Activated CD4-positive, alpha-beta T cell treated with anti-CD3 and anti-CD28 coated beads, Interleukin-2, amount 50 U/mL, for 16 hours (primary cell): ENCODE data around the gene CBARP.

Experiments used
- DNase-seq: peaks from one replicate; pipeline ENCODE4 v3.0.0-alpha.2; 2020

Gene CBARP

DNA sequence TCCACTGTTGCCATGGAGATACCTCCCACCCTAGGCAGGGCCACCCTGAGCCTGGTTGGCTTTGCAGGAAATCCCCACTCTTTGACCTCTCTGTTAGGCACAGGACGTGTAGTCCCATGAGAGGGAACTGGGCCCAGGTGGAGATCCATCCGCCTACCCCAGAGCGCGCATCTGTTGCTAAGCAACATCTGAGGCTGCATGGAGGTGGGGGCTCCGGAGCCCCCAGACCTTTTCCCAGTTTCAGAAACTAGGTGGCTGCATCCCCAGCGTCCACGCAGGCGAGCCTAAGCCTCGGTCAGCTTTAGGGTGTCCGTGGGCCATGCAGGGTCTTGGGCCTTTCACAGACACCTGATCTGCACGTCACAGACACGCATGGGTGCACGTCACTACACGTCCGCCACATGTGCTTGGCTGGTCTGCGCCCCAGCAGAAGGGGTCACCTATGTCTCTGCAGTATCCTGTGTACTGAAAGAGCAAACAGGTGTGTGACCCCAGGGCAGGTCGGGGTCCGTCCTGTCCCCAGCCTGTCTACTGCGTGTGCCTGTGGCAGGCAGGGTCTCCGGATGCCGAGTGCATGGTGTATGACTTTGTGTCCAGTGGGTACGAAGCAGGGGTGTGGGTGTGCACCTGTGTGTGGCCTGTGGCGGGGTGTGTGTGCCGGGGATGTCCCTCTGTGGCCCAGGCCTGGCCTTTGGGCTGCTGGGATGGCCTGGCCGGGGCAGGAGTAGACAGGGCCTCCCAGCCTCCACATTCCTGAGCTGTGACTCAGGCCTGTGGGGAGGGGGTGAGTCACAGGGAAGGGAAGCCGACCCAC, 27.2 kb upstream of the CBARP start:
- no peak for DNase-seq

DNA sequence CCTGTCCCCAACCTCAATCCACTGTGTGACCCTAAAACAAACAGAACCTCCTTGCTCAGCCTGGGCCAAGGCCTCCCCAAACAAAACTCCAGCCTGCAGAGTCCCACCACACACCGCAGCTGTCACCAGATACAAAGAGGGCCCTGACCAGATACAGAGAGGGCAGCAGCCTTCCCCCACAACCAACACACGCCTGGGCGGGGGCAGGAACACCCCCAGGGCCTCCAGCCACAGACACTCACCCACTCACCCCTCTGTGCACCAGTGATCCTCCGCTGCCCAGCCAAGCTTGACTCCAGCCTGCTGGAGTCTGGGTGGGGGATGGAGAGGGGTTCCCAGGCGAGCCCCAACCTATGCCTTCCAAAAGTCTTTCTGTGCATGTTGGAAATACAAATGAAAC, 25.4 kb upstream of the CBARP start:
- DNase-seq: no peak

DNA sequence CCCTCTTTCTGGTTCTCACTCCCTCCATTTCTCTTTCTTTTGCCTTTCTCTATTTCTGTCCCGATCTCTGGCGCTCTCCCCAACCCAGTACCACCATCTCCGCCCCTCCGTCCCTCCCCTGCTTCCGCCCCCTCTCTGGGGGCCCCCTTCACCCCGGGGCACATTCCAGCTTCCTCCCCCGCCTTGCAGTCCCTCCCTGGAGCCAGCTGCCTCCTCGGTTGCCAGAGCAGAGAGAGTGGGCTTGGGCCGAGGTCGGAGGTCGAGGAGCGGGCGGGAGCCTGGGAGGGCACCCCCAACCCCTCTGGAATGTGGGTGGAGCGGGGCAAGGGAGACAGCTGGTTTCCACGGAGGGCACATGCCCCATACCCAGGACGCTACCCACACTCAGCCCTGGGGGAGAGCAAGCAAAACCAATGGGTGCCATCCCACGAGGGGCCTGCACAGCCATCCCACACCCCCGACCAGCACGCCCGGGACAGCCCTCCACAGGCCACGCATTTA, 24.9 kb upstream of the CBARP start:
- DNase-seq: no peak

DNA sequence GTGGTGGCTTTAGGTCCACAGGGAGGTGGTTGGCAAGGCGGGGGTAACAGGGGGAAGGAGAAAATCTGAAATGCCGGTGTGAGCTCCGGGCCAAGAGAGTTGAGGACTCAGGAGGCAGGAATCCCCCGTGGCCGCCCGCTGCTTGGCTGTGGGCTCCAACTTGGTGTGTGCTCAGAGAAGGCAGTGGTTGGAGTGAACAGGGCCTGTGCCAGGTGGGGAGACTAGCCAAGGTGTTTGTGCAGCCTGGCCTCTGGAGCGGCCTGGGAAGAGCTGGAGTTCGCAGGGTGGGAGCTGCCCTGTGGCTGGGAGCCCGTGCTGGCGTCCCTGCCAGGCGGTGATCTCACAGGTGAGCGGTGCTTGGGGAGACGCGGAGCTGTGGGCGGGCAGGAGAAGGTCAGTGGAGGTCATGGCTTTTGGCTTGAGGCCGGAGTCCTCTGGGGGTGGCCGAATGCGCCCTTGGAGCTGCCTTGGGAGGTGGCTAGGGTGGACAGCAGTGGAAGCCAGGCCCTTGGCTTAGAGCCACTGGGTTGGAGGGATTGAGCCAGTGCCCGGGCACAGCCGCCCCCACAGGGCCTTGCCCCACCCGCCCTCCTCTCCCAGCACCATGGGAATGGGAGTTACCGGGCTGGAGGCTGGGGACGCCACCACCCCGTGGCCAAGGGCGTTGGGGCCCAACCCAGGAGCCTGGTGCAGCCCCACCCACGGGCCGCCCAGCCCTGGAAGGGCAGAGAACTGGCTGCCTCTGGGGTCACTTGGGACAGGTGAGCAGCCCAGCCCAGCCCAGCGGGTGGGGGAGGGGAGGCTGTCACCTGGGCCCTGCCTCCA, 24.2 kb upstream of the CBARP start:
- DNase-seq: no peak

DNA sequence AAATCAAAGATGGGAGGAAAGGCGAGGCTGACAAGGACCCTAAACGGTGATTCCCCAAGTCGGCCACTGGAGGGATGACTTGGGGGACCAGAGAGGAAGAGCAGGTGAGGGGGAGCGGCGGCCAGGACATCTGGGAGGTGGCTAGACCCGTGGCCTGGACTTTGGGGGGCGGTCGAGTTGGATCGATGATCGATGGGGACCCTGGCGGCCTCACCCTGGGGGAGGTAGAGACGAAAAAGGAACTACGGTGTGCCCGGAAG, 23.7 kb upstream of the CBARP start:
- no peak for DNase-seq

DNA sequence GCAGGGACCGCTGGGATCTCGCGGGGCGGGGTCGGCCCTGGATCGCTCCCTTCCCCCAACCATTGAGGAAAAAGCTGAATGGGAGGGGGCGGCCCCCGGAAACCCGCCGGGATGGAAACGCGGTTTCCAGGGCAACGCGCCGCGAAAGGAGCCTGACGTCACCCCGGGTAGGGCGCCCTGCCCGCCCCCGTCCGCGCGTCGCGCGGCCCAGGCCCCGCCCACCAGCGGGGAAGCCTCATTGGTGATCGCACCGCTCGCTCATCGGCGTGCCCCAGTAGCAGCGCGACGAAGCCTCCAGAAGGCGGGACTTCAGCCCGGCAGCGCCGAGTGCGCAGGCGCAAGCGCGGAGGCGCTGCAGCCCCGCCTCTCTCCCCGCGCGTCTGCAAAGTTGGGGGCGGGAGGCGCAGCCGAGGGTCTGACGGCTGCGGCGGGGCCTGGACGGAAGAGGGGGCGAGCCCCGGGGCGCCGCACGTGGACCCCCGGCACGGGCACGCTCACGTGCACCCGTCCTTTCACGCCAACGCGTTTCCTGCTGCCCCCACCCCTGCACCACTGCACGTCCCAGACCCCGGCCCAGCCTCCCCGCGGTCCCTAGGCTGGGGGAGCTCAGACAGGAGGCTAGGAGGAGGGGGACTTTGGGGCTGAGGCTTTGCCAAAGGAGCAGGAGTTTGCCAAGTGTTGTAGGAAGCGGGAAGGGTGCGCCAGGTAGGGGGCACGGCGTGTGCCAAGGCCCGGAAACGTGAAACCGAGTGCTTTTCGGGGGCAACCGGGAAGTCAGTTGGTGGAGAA, 23.1 kb upstream of the CBARP start:
- DNase-seq: peak; percentile 99

DNA sequence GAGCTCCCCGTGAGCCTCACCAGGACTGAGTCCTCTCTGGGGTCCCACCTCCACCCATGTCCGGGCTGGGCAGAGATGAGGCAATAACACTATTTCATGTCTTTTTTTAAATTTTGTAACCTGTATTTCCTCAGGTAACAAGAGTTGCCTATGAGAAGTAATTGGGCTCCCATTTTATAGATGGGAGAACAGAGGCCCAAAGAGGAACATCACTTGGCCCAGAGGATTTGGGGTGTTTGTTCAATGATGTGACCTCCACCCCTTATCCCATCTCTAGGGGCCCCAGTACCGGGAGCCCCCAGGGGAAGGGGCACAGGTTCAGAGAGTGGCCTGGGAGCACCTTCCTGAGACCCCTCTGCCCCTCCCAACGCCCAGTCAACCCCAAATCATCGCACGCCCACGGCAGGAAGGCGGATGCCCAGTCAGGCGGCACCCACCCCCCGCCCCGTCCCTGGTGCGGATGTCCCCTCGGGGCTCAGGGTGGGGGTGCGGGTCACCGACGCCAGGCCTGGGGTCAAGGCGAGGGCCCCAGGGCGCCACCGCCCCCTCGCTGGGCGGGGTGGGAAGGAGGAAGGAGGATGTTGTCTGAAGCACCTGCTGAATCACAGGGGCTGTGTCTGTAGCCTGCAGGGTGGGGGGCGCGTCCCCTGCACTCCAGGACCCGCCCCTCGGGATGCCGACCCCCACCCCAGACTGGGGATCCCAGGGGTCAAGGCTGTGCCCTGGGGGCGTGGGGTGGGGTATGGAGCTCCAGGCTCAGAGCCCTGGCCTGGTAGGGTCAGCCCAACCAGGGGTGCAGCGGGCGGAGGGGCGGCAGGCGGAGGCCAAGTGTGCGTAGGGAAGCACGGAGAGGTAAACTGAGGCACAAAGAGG, 22.3 kb upstream of the CBARP start:
- no peak for DNase-seq

DNA sequence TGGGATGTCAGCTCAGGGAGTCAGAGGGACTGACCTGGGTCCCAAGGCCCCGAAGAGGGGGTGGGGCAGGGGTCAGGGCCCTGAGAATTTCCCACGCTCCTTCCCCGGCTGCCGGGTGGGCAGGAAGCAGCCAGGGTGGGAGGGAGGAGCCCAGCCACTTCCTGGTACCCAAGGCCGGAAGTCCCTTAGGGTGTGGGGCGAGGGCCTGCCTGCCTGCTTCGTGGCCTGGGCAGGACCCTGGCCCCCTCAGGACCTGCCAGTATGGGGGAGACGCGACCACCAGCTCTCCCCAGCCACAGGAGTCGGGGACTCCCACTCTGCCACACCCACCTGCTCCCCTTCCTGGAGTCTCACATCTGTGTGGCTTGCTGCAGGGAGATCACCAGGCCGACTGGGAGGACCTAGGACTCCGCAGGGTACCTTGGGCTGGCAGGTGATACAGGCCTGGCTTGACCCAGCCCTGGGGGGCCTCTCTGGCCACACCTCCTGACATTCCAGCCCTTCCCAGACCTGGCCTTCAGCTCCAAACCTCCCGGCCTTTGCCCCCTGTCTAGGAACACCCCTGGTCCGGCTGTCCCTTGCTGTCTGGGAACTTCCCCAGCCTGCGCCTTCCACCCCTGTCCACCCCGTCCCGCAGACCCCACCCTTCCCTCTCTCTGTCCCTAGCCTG, 21.5 kb upstream of the CBARP start:
- peak; percentile 82 for DNase-seq

DNA sequence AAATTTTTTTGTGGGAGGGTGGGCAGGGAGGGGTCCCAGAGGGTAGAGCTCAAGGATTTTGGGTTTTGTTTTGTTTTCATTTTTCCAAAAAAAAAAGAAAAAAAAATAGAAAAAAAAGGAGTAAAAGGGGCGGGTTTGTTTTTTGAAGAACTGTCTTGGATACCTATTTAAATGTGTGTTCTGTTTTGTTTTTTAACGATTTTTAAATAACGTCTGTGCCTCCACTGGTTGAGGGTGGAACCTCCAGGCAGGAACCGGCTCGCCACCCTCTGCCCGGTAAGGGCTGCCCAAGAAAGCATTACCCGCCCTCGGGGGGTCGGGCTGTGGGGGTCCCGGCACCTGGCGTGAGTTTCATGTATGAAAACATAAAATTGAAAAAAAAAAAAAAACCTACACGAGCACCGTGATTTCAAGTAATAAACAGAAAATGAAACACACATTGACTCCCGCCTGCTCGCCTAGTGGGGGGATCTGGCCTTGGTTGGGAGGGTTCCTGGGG, 21.0 kb upstream of the CBARP start:
- no peak for DNase-seq

DNA sequence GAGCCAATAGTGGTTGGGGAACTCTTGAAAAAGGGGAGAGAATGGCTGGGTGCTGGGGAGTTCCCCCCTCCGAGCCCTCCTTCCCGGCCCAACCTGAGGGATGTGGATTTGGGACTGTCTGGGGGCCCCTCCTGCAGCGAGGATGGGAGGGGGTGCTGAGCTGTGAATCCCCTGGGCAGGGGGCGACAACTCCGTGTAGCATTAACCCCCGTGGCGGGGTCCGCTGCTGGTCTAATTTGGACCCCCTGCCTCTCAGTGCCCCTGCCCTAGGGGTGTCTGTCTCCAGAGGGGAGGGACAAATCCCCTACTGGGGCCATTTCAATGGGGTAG, 20.3 kb upstream of the CBARP start:
- no peak for DNase-seq

DNA sequence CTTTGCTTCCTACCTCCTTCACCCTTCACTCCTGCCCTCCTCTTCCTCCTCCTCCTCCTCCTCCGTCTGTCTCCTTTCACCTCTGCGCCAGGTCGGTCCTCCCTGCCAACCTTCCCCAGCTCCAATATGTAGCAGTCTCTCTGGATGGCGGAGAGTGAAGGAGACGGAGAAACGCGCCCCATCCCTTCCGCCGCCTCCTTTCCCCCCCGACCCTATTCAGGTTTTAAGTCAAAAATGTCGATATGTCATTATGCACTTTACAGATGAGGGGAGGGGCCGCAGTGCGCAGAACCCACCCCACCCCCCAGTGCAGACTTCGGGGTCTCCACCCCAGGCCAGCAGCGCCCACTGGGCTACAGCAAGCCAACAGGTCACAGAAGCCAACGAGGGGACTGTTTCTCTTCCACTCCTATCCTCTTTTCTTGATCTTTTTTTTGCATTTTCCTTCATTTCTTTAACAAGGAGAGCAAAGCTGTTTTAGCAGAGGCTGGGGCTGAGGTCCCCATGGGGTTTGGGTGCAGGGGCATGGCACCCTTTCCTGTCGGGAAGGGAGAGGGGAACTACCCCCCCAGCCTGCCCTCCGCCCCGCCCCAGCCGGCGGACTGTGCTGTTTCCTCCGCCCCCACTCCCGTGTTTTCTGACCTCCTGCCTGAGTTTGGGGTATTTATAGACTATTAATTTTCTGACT, 19.8 kb upstream of the CBARP start:
- DNase-seq: no peak

DNA sequence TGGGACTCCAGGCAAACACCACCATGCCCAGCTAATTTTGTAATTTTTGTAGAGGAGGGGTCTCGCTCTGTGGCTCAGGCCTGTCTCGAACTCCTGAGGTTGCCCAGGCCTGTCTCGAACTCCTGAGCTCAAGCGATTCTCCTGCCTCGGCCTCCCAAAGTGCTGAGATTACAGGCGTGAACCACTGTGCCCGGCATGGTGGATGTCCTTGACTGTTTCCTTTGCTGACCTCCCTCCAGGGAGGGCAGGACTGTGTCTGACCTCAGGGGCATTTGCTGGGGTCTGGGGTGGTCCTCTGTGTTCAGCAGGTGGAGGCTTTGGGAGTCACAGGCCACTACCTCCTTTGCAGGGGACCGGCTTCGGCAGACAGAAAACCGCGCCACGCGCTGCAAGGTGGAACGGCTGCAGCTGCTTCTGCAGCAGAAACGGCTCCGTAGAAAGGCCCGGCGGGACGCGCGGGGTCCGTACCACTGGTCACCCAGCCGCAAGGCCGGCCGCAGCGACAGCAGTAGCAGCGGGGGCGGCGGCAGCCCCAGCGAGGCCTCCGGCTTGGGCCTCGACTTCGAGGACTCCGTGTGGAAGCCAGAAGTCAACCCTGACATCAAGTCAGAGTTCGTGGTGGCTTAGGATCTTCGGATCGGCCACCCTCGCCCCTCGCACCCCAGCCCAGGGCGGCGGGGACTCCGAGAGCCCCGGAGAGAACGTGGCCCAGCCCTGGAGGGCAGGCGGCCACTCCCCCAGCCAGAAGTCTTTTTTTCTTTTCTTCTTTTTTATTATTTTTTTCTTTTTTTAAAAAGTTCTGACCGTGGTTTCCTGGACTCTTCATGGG, 19.1 kb upstream of the CBARP start:
- DNase-seq: no peak

DNA sequence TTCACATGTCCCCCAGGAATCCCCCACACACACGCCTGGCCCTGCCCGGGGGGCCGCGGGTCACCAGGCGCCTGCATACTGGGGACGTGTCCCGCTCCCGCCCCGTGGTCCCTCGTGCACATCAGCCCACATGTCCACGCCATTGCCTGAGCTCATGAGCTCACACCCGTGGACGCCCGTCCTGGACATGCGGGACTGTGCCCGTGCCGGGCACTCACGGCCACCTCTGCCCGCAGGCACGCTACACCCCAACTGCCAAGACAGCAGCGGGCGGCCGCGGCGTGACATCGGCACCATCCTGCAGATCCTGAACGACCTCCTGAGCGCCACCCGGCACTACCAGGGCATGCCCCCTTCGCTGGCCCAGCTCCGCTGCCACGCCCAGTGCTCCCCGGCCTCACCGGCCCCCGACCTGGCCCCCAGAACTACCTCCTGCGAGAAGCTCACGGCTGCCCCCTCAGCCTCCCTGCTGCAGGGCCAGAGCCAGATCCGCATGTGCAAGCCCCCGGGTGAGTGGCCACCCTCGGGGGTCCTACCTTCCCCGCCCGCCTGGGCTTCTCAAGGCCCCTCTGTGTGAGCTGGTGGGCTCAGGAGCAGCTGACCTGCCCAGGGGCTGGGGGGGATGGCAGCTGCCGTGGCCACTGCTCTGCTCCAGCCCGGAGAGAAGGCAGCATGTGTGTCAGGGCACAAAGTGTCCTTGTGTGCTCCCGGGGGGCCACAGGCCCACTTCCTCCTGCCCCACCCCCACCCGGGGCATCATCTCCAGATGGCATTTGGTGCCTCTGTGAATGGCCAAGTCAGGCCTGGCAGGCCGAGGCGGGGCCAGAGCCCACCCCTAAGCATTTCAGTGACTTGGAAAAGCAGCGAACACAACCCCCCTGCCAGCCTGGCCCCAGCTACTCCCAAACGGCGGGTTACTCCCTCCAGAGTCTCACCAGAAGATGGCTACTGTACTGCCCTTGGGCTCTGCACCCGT, 17.7 kb upstream of the CBARP start:
- no peak for DNase-seq

DNA sequence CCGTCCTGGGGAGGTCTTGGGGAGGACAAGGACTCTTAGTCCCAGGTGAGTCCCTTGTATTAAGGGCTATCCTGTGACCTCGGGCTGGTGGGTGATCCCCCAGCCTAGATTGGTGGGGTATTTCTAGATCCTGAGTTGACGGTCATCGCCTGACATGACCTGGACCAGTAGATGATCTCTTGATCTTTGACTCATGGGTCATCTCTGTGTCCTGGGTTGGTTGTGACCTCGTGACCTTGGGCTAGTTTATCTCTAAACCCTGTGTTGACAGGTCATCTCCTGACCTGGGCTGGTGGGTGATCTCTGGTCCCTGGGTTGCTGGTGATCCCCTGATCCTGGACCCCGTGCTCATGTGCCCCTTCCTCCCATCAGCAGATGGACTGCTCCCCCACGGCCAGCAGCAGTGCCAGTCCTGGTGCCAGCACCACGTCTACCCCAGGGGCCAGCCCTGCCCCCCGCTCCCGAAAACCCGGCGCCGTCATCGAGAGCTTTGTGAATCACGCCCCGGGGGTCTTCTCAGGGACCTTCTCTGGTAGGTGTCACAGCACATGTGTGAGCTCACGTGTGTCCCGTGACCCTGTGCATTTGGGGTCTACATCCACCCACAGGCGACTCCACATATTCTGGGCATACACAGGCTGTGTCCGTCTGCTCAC, 16.9 kb upstream of the CBARP start:
- no peak for DNase-seq

DNA sequence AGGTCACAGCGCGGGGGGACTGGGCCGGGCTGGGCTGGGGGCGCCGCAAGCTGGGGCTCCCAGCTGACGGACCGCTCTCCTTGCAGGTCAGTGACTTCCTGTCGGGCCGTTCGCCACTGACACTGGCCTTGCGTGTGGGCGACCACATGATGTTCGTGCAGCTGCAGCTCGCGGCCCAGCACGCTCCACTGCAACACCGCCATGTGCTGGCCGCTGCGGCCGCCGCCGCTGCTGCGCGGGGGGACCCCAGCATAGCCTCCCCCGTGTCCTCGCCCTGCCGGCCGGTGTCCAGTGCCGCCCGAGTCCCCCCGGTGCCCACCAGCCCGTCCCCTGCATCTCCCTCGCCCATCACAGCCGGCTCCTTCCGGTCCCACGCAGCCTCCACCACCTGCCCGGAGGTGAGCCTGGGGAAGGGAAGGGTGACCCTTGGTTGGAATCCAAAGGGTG, 16.3 kb upstream of the CBARP start:
- no peak for DNase-seq

DNA sequence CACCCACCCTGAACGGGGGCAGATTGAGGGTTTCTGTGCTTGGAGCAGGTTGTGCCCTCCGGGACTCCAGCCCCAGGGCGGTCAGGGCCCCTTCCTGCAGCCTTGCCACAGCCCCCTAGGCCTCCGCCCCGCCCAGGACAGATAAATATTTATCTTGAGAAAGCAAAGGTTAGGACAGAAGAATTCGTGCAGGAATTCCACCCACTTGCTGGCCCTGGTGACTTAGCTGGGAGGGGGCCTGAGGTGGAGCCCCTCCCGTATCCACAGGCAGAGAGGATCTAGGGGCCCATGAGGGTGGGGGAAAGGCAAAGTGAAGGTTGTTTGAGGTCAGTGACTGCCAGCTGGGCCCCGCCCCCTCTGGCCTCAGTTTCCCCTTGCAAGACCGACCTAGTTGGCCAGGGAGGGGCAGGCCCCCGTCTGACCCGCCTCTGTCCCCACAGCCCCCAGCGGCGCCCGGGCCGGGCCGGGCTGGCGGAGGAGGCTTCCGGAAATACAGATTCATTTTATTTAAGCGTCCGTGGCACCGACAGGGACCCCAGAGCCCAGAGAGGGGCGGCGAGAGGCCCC, 15.8 kb upstream of the CBARP start:
- no peak for DNase-seq

DNA sequence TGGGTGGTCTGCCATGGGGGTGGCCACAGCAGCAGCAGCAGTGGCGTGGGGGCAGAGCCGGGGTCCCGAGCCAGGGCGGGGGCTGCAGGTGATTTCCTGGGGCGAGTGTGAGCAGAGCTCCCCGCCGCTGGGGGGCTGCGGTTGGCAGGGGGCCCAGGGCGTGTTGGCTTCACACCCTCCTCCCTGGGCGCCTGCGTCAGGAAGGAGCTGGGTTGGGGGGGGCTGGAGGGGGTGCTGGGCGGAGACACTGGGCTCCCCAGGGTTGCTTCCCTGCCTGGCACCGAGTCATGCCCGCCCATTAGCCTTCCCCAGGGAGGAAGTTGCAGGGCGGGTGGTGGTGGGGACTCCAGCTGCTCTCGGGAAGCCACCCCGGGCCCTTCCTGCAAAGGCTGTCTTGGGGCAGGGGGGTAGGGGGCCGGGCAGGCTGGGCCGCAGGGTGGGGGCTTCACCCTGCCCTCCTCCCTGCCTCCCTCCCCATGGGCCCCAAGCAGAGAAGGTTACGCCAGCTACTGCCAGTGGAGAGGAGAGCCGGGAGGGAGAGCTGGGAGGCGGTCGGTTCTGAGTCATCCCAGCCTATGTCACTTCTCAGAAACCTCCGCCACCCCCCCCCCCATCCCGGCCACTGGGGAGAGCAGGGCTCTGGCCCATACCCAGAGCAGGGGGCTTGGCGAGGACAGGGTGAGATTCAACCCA, 15.2 kb upstream of the CBARP start:
- peak; percentile 87 for DNase-seq
